ENCODE measurements around the gene DBH.

The DBH gene

DNA sequence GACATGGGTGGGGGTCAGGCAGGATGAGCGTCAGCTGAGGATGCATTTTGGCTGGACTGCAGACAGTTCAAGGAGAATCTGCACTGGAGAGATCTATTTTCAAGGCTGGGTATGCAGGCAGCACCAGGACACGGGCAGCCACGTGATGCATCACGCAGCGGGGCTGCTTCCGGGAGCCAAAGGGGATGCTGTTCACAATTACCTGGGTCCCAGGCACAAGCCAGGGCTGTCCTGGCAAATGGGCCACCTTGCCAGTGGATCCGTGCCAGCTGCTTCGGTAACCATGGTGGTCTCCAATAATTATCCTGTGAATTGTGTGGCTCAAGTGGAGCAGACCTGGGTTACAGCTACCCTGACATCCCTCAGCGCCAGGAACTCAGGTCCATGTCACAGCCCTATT, 17.5 kb downstream of the DBH start:
- no peaks in the 10 kb centered on the region for H3K9me3 Mint-ChIP-seq
- H3K4me3 Mint-ChIP-seq = no peak overlapping the region
- H3K27ac Mint-ChIP-seq = no peak overlapping the region
- no peaks in the 10 kb centered on the region for H3K36me3 Mint-ChIP-seq (ENCODE audit: low read depth)
- H3K27me3 Mint-ChIP-seq = peaks cover 50% of the 10 kb centered on the region
- H3K4me1 Mint-ChIP-seq (ENCODE audit: low read depth) = peaks cover 2% of the 10 kb centered on the region
- intact Hi-C loops (cut with micrococcal nuclease) = no loop called here

- H3K4me3 Mint-ChIP-seq = no peak overlapping the region
- H3K36me3 Mint-ChIP-seq (ENCODE audit: low read depth) = no peaks in the 10 kb centered on the region
- no peaks in the 10 kb centered on the region for H3K9me3 Mint-ChIP-seq
- peaks cover 59% of the 10 kb centered on the region for H3K27me3 Mint-ChIP-seq
- H3K4me1 Mint-ChIP-seq (ENCODE audit: low read depth) = peaks cover 5% of the 10 kb centered on the region
- intact Hi-C loops (cut with micrococcal nuclease) = no loop called here
- H3K27ac Mint-ChIP-seq = no peak overlapping the region
These were observed 18.8 kb downstream of the DBH start for GRCh38 chr9:133654736-133655657.

GRCh38 chr9:133655701-133656100, 19.5 kb downstream of the DBH start:
- H3K27me3 Mint-ChIP-seq = peaks cover 65% of the 10 kb centered on the region
- H3K4me3 Mint-ChIP-seq = no peak overlapping the region
- peaks cover 5% of the 10 kb centered on the region for H3K4me1 Mint-ChIP-seq (ENCODE audit: low read depth)
- no peaks in the 10 kb centered on the region for H3K36me3 Mint-ChIP-seq (ENCODE audit: low read depth)
- intact Hi-C loops (cut with micrococcal nuclease) = no loop called here
- H3K27ac Mint-ChIP-seq = no peak overlapping the region
- H3K9me3 Mint-ChIP-seq = no peaks in the 10 kb centered on the region

- no peak overlapping the region for H3K27ac Mint-ChIP-seq
These were observed 20.3 kb downstream of the DBH start for GRCh38 chr9:133656211-133657119.

GRCh38 chr9:133657120-133657661, 21.0 kb downstream of the DBH start:
- intact Hi-C loops (cut with micrococcal nuclease) = no loop called here
- H3K4me3 Mint-ChIP-seq = no peak overlapping the region
- H3K27ac Mint-ChIP-seq = no peak overlapping the region
- peaks cover 5% of the 10 kb centered on the region for H3K4me1 Mint-ChIP-seq (ENCODE audit: low read depth)
- H3K9me3 Mint-ChIP-seq = no peaks in the 10 kb centered on the region
- H3K36me3 Mint-ChIP-seq (ENCODE audit: low read depth) = no peaks in the 10 kb centered on the region
- peaks cover 65% of the 10 kb centered on the region for H3K27me3 Mint-ChIP-seq

More at GRCh38 chr9:133656211-133657119, 20.3 kb downstream of the DBH start:
- intact Hi-C loops (cut with micrococcal nuclease) = no loop called here
- no peak overlapping the region for H3K4me3 Mint-ChIP-seq
- no peaks in the 10 kb centered on the region for H3K36me3 Mint-ChIP-seq (ENCODE audit: low read depth)
- peaks cover 65% of the 10 kb centered on the region for H3K27me3 Mint-ChIP-seq
- H3K4me1 Mint-ChIP-seq (ENCODE audit: low read depth) = peaks cover 5% of the 10 kb centered on the region
- H3K9me3 Mint-ChIP-seq = no peaks in the 10 kb centered on the region

GRCh38 chr9:133658442-133659431, 22.6 kb downstream of the DBH start:
- Mint-ChIP-seq H3K27ac (no peak overlapping the region), H3K36me3 (ENCODE audit: low read depth) (no peaks in the 10 kb centered on the region), H3K4me1 (ENCODE audit: low read depth) (peaks cover 5% of the 10 kb centered on the region), H3K9me3 (no peaks in the 10 kb centered on the region), H3K4me3 (no peak overlapping the region), H3K27me3 (peaks cover 62% of the 10 kb centered on the region)
- intact Hi-C loops (cut with micrococcal nuclease) = no loop called here

DNA sequence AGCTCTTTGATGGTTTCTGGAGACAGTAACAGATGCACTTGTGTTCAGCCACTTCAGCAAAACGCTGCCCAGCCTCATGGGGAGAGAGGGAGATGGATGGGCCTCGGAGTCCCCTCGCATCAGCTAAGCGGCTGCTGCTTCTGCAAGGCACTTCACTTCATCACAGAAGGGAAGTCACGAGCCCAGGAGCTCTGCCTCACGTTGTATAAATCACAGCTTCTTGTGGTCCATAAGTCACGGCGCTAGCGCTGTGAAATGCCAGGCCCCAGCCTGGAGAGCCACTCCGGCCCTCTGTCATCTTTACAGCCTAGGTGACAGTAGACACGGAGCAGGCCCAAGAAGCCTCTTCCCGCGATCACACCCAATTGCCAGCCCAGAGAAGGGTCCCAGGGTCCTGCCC, 23.4 kb downstream of the DBH start:
- Mint-ChIP-seq H3K4me1 (ENCODE audit: low read depth) (peaks cover 5% of the 10 kb centered on the region), H3K36me3 (ENCODE audit: low read depth) (no peaks in the 10 kb centered on the region), H3K4me3 (no peak overlapping the region), H3K27me3 (peaks cover 62% of the 10 kb centered on the region), H3K9me3 (no peaks in the 10 kb centered on the region), H3K27ac (no peak overlapping the region)
- intact Hi-C loops (cut with micrococcal nuclease) = no loop called here

DNA sequence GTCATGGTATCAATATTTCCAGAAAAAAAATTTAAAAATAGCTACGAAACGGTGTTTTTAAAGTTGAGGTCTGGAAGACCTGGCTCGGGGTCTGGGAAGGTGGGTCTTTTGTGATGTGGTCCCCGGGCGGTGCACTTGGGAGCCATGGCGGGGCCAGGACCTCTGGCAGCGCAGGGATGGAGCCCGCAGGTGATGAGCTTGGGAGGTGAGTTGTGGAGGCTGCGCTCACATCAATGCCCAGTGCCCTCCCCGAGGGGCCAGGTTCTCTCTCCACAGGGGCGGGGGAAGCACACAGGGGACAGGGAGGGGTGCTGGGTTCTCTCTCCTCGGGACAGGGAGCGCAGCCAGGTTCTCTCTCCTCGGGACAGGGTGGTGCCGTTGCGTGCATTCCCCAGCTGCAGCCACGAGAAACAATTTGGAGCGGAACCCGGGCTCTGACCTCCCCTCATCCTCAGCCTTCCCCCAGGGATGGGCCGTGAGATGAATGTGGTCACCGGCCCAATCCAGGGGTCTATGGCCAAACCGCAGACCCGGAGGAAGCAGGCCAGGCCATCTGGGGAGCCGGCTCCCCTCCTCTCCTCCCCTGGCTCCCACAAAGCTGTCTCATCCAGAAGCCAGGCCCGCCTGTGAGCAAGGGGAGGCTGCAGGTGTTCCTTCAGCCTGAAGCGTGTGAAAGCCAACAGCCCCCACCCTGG, 25.8 kb downstream of the DBH start:
- Mint-ChIP-seq H3K36me3 (ENCODE audit: low read depth) (no peaks in the 10 kb centered on the region), H3K27me3 (peaks cover 37% of the 10 kb centered on the region), H3K27ac (no peak overlapping the region), H3K4me1 (ENCODE audit: low read depth) (peaks cover 5% of the 10 kb centered on the region), H3K4me3 (no peak overlapping the region), H3K9me3 (no peaks in the 10 kb centered on the region)
- intact Hi-C loops (cut with micrococcal nuclease) = no loop called here

DNA sequence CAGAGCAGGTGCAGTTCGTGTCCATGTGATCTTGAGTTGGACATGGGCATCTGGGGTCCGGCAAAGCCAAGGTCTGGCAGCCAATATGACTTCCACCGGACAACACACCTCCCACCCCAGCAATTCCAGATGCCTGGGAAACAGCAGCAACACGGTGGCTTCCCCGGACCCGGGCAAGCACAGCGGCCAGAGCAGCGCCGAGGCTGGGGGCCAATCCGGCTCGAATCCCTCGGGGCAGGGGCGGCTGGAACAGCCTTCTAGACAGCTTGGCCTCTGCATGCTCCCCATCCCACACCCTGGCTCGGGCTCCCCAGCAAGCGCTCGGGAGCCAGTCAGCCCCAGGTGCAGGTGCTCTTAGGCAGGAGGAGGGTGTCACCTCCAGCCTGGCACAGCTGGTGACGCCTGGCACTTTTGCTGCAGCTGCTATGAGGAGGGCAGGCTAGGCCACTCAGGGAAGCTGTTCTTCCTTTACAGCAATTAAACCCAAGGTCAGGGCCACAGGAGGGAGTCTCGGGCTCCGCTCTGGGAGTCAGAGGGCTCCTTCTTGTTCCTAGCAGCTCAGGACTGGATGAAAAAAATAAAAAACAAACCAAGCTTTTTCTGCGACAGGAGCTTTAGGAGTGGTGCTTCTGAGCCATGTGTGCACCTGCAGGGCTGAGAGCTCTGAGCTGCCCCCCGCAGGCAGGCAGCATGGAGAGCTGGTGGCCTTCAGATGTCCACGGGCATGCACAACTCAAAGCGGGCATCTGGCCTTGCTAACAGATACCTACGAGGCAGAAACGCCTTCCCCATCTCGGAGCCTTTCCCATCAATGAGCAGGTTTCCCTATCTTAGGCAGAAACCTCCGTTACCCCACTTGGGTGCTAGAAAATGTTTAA, 28.2 kb downstream of the DBH start:
- no peak overlapping the region for H3K4me3 Mint-ChIP-seq
- intact Hi-C loops (cut with micrococcal nuclease) = no loop called here
- no peaks in the 10 kb centered on the region for H3K4me1 Mint-ChIP-seq (ENCODE audit: low read depth)
- no peaks in the 10 kb centered on the region for H3K36me3 Mint-ChIP-seq (ENCODE audit: low read depth)
- H3K9me3 Mint-ChIP-seq = no peaks in the 10 kb centered on the region
- H3K27ac Mint-ChIP-seq = no peak overlapping the region
- peaks cover 13% of the 10 kb centered on the region for H3K27me3 Mint-ChIP-seq

DNA sequence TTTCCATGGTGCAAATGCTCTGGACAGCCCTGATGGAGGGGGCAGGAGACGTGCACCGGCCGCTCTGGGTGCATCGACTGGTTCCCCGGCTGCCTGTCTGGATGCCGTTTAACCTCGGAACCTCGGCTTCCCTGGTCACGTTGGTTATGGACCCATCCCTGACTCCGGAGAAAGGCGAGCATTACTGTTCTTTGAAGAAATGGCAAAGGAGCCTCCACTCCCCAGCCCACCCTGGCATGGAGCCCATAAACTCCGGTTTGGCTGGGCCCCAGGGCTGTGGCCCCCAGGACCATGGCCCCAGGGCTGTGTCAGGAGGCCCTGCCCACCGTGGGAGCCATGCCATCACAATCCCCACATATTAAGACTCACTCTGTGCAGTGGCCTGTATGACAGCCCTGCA, 28.9 kb downstream of the DBH start:
- Mint-ChIP-seq H3K4me3 (no peak overlapping the region), H3K4me1 (ENCODE audit: low read depth) (no peaks in the 10 kb centered on the region), H3K27ac (no peak overlapping the region), H3K9me3 (no peaks in the 10 kb centered on the region), H3K36me3 (ENCODE audit: low read depth) (no peaks in the 10 kb centered on the region), H3K27me3 (peaks cover 6% of the 10 kb centered on the region)
- intact Hi-C loops (cut with micrococcal nuclease) = no loop called here

DNA sequence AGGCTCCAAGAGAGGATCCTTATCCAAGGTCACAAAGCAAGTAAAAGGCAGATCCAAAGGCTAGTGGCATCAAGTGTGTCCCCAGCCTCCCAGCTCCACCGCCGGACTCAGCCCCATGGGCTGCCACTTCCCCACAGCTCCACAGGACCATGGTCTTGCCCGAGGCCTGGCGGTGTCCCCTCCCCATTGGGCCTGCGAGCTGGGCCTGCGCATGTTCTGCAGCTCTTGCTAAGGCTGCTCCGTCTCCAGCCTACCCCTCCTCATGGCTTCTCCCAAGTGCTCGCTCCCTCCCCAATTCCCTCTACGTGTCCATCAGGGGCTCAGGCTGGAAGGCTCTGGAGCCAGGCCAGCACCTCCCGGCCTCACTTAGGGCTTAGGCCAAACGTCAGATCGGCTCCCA, 29.4 kb downstream of the DBH start:
- no peak overlapping the region for H3K27ac Mint-ChIP-seq
- intact Hi-C loops (cut with micrococcal nuclease) = no loop called here
- H3K27me3 Mint-ChIP-seq = peaks cover 1% of the 10 kb centered on the region
- H3K4me1 Mint-ChIP-seq (ENCODE audit: low read depth) = no peaks in the 10 kb centered on the region
- H3K9me3 Mint-ChIP-seq = no peaks in the 10 kb centered on the region
- H3K4me3 Mint-ChIP-seq = no peak overlapping the region
- no peaks in the 10 kb centered on the region for H3K36me3 Mint-ChIP-seq (ENCODE audit: low read depth)

DNA sequence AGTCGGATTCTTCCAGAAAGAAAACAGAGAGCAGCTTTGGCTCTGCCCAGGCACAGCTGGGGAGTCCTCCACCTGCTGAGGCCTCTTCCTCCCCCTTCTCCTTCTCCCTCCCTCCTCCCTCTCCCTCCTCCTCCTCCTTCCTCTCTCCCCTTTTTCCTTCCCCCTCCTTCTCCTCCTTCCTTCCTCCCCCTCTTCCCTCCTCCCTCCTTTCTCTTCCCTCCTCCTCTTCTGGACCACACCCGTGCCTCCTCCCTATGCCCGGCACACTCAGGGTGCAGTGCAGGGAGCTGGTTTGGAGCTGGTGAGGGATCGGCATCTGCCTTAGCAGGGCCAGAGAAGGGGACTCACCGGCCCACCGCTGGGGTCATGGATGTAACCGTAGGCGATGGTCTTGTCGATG, 30.2 kb downstream of the DBH start:
- no peaks in the 10 kb centered on the region for H3K27me3 Mint-ChIP-seq
- H3K4me3 Mint-ChIP-seq = no peak overlapping the region
- H3K36me3 Mint-ChIP-seq (ENCODE audit: low read depth) = no peaks in the 10 kb centered on the region
- H3K27ac Mint-ChIP-seq = no peak overlapping the region
- intact Hi-C loops (cut with micrococcal nuclease) = no loop called here
- no peaks in the 10 kb centered on the region for H3K9me3 Mint-ChIP-seq
- H3K4me1 Mint-ChIP-seq (ENCODE audit: low read depth) = no peaks in the 10 kb centered on the region

Data from dendritic cell treated with granulocyte-macrophage colony-stimulating factor and Interleukin-4, amounts not matched to agents 40 ng/mL and 50 ng/mL, for 4 days (primary cell).